Activated naive CD4-positive, alpha-beta T cell treated with anti-CD3 and anti-CD28 coated beads for 36 hours (primary cell): ENCODE data around the gene CMIP. TPM values are rescaled to one million over a fixed set of nuclear protein-coding genes. Genes with fewer than 3 reads are reported as not detected.

ENCODE experiments used
- CTCF ChIA-PET: fragments of 350-600 bp; sonication (Branson Sonifier 250); formaldehyde crosslinking; loops from one replicate; lab custom pipeline; 2021; ENCODE audit warnings: antibody characterized with exemption; lab: Charles Lee
- DNase-seq: peaks from one replicate; pipeline ENCODE4 v3.0.0-alpha.2; 2020
- H3K27ac Mint-ChIP-seq: one replicate; pipeline ENCODE4 v1.8.0; 2021; ENCODE audit warnings: mild to moderate bottlenecking, mixed read lengths
- H3K27me3 Mint-ChIP-seq: one replicate; pipeline ENCODE4 v1.8.0; 2021; ENCODE audit warnings: low read depth, mixed read lengths
- H3K36me3 Mint-ChIP-seq: one replicate; pipeline ENCODE4 v1.8.0; 2021; ENCODE audit warnings: low read depth, mixed read lengths
- H3K4me1 Mint-ChIP-seq: one replicate; pipeline ENCODE4 v1.8.0; 2021; ENCODE audit warnings: low read depth, mixed read lengths
- H3K4me3 Mint-ChIP-seq: one replicate; pipeline ENCODE4 v1.8.0; 2021; ENCODE audit warnings: mild to moderate bottlenecking, moderate library complexity, mixed read lengths
- H3K9me3 Mint-ChIP-seq: one replicate; pipeline ENCODE4 v1.8.0; 2021; ENCODE audit warnings: mixed read lengths
- intact Hi-C: fragments of 100-400 bp; cut with micrococcal nuclease; formaldehyde crosslinking; loops from one replicate; pipeline ENCODE4 v1.15.1; 2023
- total RNA-seq, 2 experiments: library from RNA; stranded (reverse); gene quantifications; one replicate each; pipeline ENCODE4 v1.2.3, GENCODE V29; 2021

The CMIP gene
- total RNA-seq, 2 experiments from 2014 or later: 28.6 to 28.8 TPM

GRCh38 chr16:81586417-81586816 is 141.8 kb downstream of the CMIP start:
- intact Hi-C loops: no loop called here
- Mint-ChIP-seq H3K27ac (no peak overlapping the region), H3K27me3 (no peaks in the 10 kb centered on the region), H3K9me3 (no peaks in the 10 kb centered on the region), H3K36me3 (peaks cover 2% of the 10 kb centered on the region), H3K4me1 (peaks cover 4% of the 10 kb centered on the region), H3K4me3 (no peak overlapping the region)
- CTCF ChIA-PET: no interaction called here
- no peak for DNase-seq

GRCh38 chr16:81586977-81587625 is 142.5 kb downstream of the CMIP start:
- Mint-ChIP-seq H3K4me3 (no peak overlapping the region), H3K9me3 (no peaks in the 10 kb centered on the region), H3K27me3 (no peaks in the 10 kb centered on the region), H3K36me3 (peaks cover 2% of the 10 kb centered on the region), H3K27ac (no peak overlapping the region), H3K4me1 (peaks cover 4% of the 10 kb centered on the region)
- CTCF ChIA-PET: no interaction called here
- intact Hi-C loops: no loop called here
- no peak for DNase-seq

GRCh38 chr16:81587626-81588160 is 143.1 kb downstream of the CMIP start:
- Mint-ChIP-seq H3K4me1 (peaks cover 4% of the 10 kb centered on the region), H3K9me3 (no peaks in the 10 kb centered on the region), H3K27me3 (no peaks in the 10 kb centered on the region), H3K27ac (no peak overlapping the region), H3K4me3 (no peak overlapping the region), H3K36me3 (peaks cover 2% of the 10 kb centered on the region)
- CTCF ChIA-PET: interaction anchor here (0.6 kb wide), 1 partner anchor 383 kb away, joined by 3 read pairs; no protein-coding TSS in a partner anchor
- DNase-seq: no peak
- intact Hi-C loops: no loop called here

- Mint-ChIP-seq H3K9me3 (no peaks in the 10 kb centered on the region), H3K4me3 (no peak overlapping the region), H3K27me3 (no peaks in the 10 kb centered on the region), H3K4me1 (peaks cover 4% of the 10 kb centered on the region), H3K27ac (no peak overlapping the region), H3K36me3 (peaks cover 2% of the 10 kb centered on the region)
- CTCF ChIA-PET: interaction anchor here (0.6 kb wide), 1 partner anchor 384 kb away, joined by 3 read pairs; no protein-coding TSS in a partner anchor
- intact Hi-C loops: no loop called here
- no peak for DNase-seq
Observed at GRCh38 chr16:81588326-81589081, 143.9 kb downstream of the CMIP start.

- CTCF ChIA-PET: no interaction called here
- DNase-seq: no peak
- intact Hi-C loops: no loop called here
Observed at GRCh38 chr16:81589975-81590650, 145.5 kb downstream of the CMIP start.

GRCh38 chr16:81590714-81591544 is 146.3 kb downstream of the CMIP start:
- CTCF ChIA-PET: no interaction called here
- H3K9me3 Mint-ChIP-seq: no peaks in the 10 kb centered on the region
- DNase-seq: no peak
- peaks cover 6% of the 10 kb centered on the region for H3K4me1 Mint-ChIP-seq
- no peaks in the 10 kb centered on the region for H3K36me3 Mint-ChIP-seq
- no peak overlapping the region for H3K4me3 Mint-ChIP-seq
- H3K27ac Mint-ChIP-seq: no peak overlapping the region
- H3K27me3 Mint-ChIP-seq: no peaks in the 10 kb centered on the region
- intact Hi-C loops: no loop called here

More at GRCh38 chr16:81589975-81590650, 145.5 kb downstream of the CMIP start:
- Mint-ChIP-seq H3K9me3 (no peaks in the 10 kb centered on the region), H3K36me3 (peaks cover 2% of the 10 kb centered on the region), H3K4me3 (no peak overlapping the region), H3K27ac (no peak overlapping the region), H3K27me3 (no peaks in the 10 kb centered on the region), H3K4me1 (peaks cover 4% of the 10 kb centered on the region)

- H3K27ac Mint-ChIP-seq: no peak overlapping the region
- H3K4me3 Mint-ChIP-seq: no peak overlapping the region
- DNase-seq: no peak
- H3K9me3 Mint-ChIP-seq: no peaks in the 10 kb centered on the region
- intact Hi-C loops: no loop called here
- no peaks in the 10 kb centered on the region for H3K36me3 Mint-ChIP-seq
- CTCF ChIA-PET: no interaction called here
- peaks cover 6% of the 10 kb centered on the region for H3K4me1 Mint-ChIP-seq
- no peaks in the 10 kb centered on the region for H3K27me3 Mint-ChIP-seq
Observed at GRCh38 chr16:81591545-81591870, 146.9 kb downstream of the CMIP start.

GRCh38 chr16:81592353-81592866 is 147.8 kb downstream of the CMIP start:
- intact Hi-C loops: no loop called here
- H3K9me3 Mint-ChIP-seq: no peaks in the 10 kb centered on the region
- H3K36me3 Mint-ChIP-seq: no peaks in the 10 kb centered on the region
- H3K27ac Mint-ChIP-seq: no peak overlapping the region
- H3K4me3 Mint-ChIP-seq: no peak overlapping the region
- no peak for DNase-seq
- no peaks in the 10 kb centered on the region for H3K27me3 Mint-ChIP-seq
- CTCF ChIA-PET: no interaction called here
- H3K4me1 Mint-ChIP-seq: peaks cover 8% of the 10 kb centered on the region

GRCh38 chr16:81593481-81593880 is 148.9 kb downstream of the CMIP start:
- no peaks in the 10 kb centered on the region for H3K27me3 Mint-ChIP-seq
- H3K4me3 Mint-ChIP-seq: no peak overlapping the region
- no peaks in the 10 kb centered on the region for H3K9me3 Mint-ChIP-seq
- H3K36me3 Mint-ChIP-seq: no peaks in the 10 kb centered on the region
- DNase-seq: no peak
- intact Hi-C loops: no loop called here
- H3K4me1 Mint-ChIP-seq: peaks cover 8% of the 10 kb centered on the region
- no peak overlapping the region for H3K27ac Mint-ChIP-seq
- CTCF ChIA-PET: interaction anchor here (0.5 kb wide), 1 partner anchor 462 kb away, joined by 3 read pairs; no protein-coding TSS in a partner anchor

- intact Hi-C loops: no loop called here
- Mint-ChIP-seq H3K36me3 (no peaks in the 10 kb centered on the region), H3K27me3 (no peaks in the 10 kb centered on the region), H3K9me3 (no peaks in the 10 kb centered on the region), H3K4me1 (peaks cover 8% of the 10 kb centered on the region), H3K27ac (no peak overlapping the region), H3K4me3 (no peak overlapping the region)
- no peak for DNase-seq
- CTCF ChIA-PET: no interaction called here
Observed at GRCh38 chr16:81595629-81596292, 151.2 kb downstream of the CMIP start.

GRCh38 chr16:81597079-81597658 is 152.6 kb downstream of the CMIP start:
- no peaks in the 10 kb centered on the region for H3K27me3 Mint-ChIP-seq
- no peak overlapping the region for H3K4me3 Mint-ChIP-seq
- no peak for DNase-seq
- H3K36me3 Mint-ChIP-seq: no peaks in the 10 kb centered on the region
- H3K27ac Mint-ChIP-seq: no peak overlapping the region
- H3K9me3 Mint-ChIP-seq: no peaks in the 10 kb centered on the region
- intact Hi-C loops: no loop called here
- H3K4me1 Mint-ChIP-seq: peaks cover 4% of the 10 kb centered on the region
- CTCF ChIA-PET: interaction anchor here (1.1 kb wide), 1 partner anchor 24 kb away, joined by 3 read pairs; no protein-coding TSS in a partner anchor
